GM18951 (cell line): Measurements from ENCODE around the gene BUB1B.

Experiments used
- POLR2A ChIP-seq: IDR thresholded peaks from 4 replicates; pipeline ENCODE4 v1.6.1; 2011; ENCODE audit warnings: mild to moderate bottlenecking; ENCODE audit not compliant: insufficient read length, insufficient read depth; ENCODE audit errors: extremely low read depth
- in situ Hi-C: fragments of 300-500 bp; cut with MboI; formaldehyde crosslinking; loops from one replicate; pipeline ENCODE4 v1.12.0; 2022; ENCODE audit warnings: low sequenced_read_pairs, mixed read lengths, inconsistent platforms; ENCODE audit not compliant: unreplicated experiment

Gene BUB1B

GRCh38 chr15:40264321-40265153 lies 103.7 kb downstream of the BUB1B start:
- in situ Hi-C loops, result no loop called here

GRCh38 chr15:40265355-40265754 lies 104.5 kb downstream of the BUB1B start:
- in situ Hi-C loops, result no loop called here

More at GRCh38 chr15:40264321-40265153, 103.7 kb downstream of the BUB1B start:
- no peak for TF ChIP-seq POLR2A

GRCh38 chr15:40265875-40266274 lies 105.0 kb downstream of the BUB1B start:
- in situ Hi-C loops, result no loop called here
- TF ChIP-seq POLR2A, result no peak

More at GRCh38 chr15:40265355-40265754, 104.5 kb downstream of the BUB1B start:
- no peak for TF ChIP-seq POLR2A

DNA sequence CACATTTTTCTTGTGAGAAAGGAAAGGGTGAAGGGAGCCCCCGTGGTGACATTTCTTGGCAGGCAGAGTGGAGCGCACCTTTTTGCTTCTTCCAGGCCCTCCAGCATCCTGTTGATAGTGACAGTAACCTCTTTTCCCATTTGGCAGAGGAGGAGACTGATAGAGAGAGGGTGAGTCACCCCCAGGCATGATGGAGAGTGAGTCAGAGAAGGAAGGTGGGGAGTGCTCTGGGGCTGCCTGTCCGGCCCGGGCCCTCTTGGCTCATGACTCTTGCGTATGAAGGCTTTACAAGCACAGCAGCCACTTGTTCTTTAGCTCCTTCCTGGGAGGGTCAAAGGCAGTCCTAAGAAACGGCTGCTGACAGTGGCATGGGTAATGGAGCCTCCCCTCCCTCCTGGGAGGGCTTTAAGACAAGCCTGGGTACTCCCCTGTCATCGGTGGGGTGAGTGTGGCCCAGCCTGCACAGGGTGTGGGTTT lies 106.0 kb downstream of the BUB1B start:
- in situ Hi-C loops, result no loop called here
- TF ChIP-seq POLR2A, result no peak

DNA sequence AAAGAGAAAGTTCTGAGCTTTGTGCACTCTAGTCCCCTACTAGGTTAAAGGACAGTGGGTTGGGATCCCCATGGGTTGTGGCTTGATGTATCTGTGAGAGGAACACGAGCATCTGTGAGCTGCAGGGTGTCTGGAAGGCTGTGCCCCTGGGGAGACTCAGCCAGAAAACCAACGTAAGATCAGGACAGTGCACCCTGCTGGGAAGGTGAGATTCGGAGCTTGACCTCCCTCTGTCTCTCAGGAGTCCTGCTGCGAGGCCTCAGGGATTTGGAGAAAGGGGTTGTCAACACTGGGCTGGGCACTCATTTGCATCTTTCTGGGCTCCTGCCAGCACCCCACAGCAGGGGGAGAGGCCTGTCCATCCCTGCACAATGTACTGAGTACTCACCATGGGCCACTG lies 106.8 kb downstream of the BUB1B start:
- TF ChIP-seq POLR2A, result no peak
- in situ Hi-C loops, result no loop called here

GRCh38 chr15:40269604-40270003 lies 108.7 kb downstream of the BUB1B start:
- in situ Hi-C loops, result loop anchor here (10.0 kb wide), 1 partner anchor 225 kb away; no protein-coding TSS in a partner anchor
- no peak for TF ChIP-seq POLR2A

GRCh38 chr15:40270246-40270995 lies 109.6 kb downstream of the BUB1B start:
- in situ Hi-C loops, result loop anchor here (10.0 kb wide), 1 partner anchor 226 kb away; no protein-coding TSS in a partner anchor
- no peak for TF ChIP-seq POLR2A
